ENCODE measurements around the gene FRA10AC1. TPM values are rescaled to one million over a fixed set of nuclear protein-coding genes. Genes with fewer than 3 reads are reported as not detected.

FRA10AC1 gene
- polyA plus RNA-seq, 2 of the 4 experiments (the other 2 are of a cell fraction), result 11.1 to 20.5 TPM

DNA sequence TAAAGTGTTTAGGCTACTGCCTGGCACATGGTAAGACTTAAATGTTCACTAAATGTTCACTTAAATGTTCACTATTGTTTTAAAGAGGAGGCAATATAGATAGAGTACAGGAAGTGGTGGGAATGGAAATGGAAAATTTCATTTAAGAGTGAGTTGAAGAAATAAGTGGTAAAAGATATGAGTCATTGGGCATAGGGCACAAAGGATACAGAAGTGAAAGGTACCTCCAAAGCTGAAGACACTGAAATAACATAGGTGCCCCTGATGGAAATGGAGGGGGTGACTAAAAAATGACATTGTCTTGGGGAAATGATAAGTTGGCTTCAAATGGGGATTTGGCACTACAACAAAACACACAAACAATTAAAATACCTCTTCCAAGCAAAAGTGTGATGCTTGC, 5.2 kb upstream of the FRA10AC1 start:
- H3K27ac ChIP-seq, result no peak overlapping the region
- H3K4me3 ChIP-seq, result no peak overlapping the region
- H3K9me3 ChIP-seq, result no peaks in the 10 kb centered on the region
- H3K4me1 ChIP-seq, result 0 out of 3 replicates have a peak, but pooled peaks cover 4% of the 10 kb centered on the region
- ChIA-PET CTCF (interaction anchor here (1.0 kb wide), 1 partner anchor 106 kb away, joined by 3 read pairs; no protein-coding TSS in a partner anchor), POLR2A (no interaction called here)
- no peak for ATAC-seq
- DNase-seq (ENCODE audit: low read depth in 1 of 2, low spot score in 1 of 2), result no peak
- H3K4me2 ChIP-seq, result no peak overlapping the region
- FAIRE-seq, result no peak
- TF ChIP-seq POLR2A (IDR thresholded peaks at IDR 0.05; ENCODE audit: low read length) (no peak), MAZ (IDR thresholded peaks at IDR 0.05; ENCODE audit: borderline replicate concordance, low read depth, low read length) (no peak), NPAS2 (CRISPR knock-in tag; IDR thresholded peaks at IDR 0.05; ENCODE audit: borderline replicate concordance) (no peak), FOSL2 (IDR thresholded peaks at IDR 0.05) (no peak), FOSL2 (CRISPR knock-in tag; IDR thresholded peaks at IDR 0.05) (no peak), HOXA7 (CRISPR knock-in tag; IDR thresholded peaks at IDR 0.05) (no peak)
- TF ChIP-seq, protein P1, sequence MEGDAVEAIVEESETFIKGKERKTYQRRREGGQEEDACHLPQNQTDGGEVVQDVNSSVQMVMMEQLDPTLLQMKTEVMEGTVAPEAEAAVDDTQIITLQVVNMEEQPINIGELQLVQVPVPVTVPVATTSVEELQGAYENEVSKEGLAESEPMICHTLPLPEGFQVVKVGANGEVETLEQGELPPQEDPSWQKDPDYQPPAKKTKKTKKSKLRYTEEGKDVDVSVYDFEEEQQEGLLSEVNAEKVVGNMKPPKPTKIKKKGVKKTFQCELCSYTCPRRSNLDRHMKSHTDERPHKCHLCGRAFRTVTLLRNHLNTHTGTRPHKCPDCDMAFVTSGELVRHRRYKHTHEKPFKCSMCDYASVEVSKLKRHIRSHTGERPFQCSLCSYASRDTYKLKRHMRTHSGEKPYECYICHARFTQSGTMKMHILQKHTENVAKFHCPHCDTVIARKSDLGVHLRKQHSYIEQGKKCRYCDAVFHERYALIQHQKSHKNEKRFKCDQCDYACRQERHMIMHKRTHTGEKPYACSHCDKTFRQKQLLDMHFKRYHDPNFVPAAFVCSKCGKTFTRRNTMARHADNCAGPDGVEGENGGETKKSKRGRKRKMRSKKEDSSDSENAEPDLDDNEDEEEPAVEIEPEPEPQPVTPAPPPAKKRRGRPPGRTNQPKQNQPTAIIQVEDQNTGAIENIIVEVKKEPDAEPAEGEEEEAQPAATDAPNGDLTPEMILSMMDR (IDR thresholded peaks at IDR 0.05), result no peak
- TF ChIP-seq, protein P2, sequence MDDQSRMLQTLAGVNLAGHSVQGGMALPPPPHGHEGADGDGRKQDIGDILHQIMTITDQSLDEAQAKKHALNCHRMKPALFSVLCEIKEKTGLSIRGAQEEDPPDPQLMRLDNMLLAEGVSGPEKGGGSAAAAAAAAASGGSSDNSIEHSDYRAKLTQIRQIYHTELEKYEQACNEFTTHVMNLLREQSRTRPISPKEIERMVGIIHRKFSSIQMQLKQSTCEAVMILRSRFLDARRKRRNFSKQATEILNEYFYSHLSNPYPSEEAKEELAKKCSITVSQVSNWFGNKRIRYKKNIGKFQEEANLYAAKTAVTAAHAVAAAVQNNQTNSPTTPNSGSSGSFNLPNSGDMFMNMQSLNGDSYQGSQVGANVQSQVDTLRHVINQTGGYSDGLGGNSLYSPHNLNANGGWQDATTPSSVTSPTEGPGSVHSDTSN (IDR thresholded peaks at IDR 0.05), result no peak
- TF ChIP-seq, protein P3, sequence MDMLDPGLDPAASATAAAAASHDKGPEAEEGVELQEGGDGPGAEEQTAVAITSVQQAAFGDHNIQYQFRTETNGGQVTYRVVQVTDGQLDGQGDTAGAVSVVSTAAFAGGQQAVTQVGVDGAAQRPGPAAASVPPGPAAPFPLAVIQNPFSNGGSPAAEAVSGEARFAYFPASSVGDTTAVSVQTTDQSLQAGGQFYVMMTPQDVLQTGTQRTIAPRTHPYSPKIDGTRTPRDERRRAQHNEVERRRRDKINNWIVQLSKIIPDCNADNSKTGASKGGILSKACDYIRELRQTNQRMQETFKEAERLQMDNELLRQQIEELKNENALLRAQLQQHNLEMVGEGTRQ (IDR thresholded peaks at IDR 0.05), result no peak

DNA sequence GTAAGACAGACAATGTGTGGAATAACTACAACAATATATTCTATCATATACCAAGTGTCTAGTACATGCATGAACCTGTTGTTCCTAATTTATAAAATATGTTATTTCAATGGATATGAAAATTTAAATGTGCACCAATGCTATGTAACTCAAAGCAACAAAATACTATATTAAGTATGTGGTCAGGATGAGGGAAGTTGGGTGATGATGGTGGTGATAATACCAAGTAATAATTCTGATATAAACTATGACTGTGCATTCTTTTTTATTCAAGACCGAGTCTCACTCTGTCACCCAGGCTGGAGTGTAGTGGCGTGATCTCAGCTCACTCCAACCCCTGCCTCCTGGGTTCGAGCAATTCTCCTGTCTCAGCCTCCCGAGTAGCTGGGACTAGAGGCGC, 2.1 kb upstream of the FRA10AC1 start:
- no peak for FAIRE-seq
- CTCF ChIA-PET, result interaction anchor here (1.7 kb wide), 1 partner anchor 111 kb away, joined by 6 read pairs; no protein-coding TSS in a partner anchor
- POLR2A ChIA-PET, result no interaction called here

DNA sequence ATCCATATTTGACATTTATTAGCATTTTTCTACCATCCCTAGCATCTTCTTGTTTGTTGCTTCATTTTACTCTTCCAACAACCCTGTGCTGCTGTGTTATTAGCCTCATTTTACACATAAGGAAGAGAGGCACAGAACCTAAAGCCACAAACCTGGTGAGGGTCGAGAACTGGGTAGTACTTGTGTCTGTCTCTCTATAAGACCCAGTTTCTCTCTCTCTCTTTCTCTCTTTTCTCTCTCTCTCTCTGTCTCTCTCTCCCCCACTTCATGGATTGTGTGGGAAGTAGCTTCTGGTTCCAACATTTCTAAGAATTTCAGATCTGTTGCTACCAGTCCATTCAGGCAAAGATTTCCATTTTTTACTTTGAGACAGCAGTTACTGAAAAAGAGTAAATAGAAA, 1.4 kb upstream of the FRA10AC1 start:
- 7% methylated on average over 1 of the region's 1 CpG for WGBS (ENCODE audit: missing lambda C conversion rate)
- TF ChIP-seq CHD2 (IDR thresholded peaks at IDR 0.05; ENCODE audit: low read length, partially characterized antibody), result no peak
- TF ChIP-seq TFCP2L1 (CRISPR knock-in tag; IDR thresholded peaks at IDR 0.05), result no peak
- no peak for TF ChIP-seq POLR2AphosphoS2 (conservative IDR thresholded peaks at IDR 0.05; ENCODE audit: low read length)
- TF ChIP-seq GATA3 (IDR thresholded peaks at IDR 0.05; ENCODE audit: borderline replicate concordance), result no peak
- TF ChIP-seq JUN (IDR thresholded peaks at IDR 0.05), result no peak
- TF ChIP-seq ZNF302 (CRISPR knock-in tag; IDR thresholded peaks at IDR 0.05), result no peak
- no peak for TF ChIP-seq MAZ (IDR thresholded peaks at IDR 0.05; ENCODE audit: borderline replicate concordance, low read depth, low read length)
- TF ChIP-seq, protein P4, sequence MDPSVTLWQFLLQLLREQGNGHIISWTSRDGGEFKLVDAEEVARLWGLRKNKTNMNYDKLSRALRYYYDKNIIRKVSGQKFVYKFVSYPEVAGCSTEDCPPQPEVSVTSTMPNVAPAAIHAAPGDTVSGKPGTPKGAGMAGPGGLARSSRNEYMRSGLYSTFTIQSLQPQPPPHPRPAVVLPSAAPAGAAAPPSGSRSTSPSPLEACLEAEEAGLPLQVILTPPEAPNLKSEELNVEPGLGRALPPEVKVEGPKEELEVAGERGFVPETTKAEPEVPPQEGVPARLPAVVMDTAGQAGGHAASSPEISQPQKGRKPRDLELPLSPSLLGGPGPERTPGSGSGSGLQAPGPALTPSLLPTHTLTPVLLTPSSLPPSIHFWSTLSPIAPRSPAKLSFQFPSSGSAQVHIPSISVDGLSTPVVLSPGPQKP (IDR thresholded peaks at IDR 0.05; ENCODE audit: low read depth, low read length), result no peak
- TF ChIP-seq, protein P1 (IDR thresholded peaks at IDR 0.05), result no peak
- Histone ChIP-seq H3K4me3 (no peak overlapping the region), H3K4me1 (peaks cover 17% of the 10 kb centered on the region), H3K9me3 (no peaks in the 10 kb centered on the region), H3K4me2 (peak overlapping the region; percentile 89), H3K27ac (no peak overlapping the region)
- FAIRE-seq (no peak), DNase-seq (ENCODE audit: low read depth in 1 of 2, low spot score in 1 of 2) (no peak), ATAC-seq (no peak)
- ChIA-PET CTCF (interaction anchor here (1.7 kb wide), 1 partner anchor 112 kb away, joined by 6 read pairs; no protein-coding TSS in a partner anchor), POLR2A (no interaction called here)

More for the DNA sequence above, 2.1 kb upstream of the FRA10AC1 start:
- TF ChIP-seq EHMT2 (IDR thresholded peaks at IDR 0.05; ENCODE audit: low read depth) (no peak), HDAC2 (IDR thresholded peaks at IDR 0.05) (no peak), NR3C1 (IDR thresholded peaks at IDR 0.05) (no peak)
- TF ChIP-seq, protein P4 (IDR thresholded peaks at IDR 0.05; ENCODE audit: low read depth, low read length), result no peak
- Histone ChIP-seq H3K4me3 (no peak overlapping the region), H3K4me2 (no peak overlapping the region), H3K4me1 (peaks cover 17% of the 10 kb centered on the region), H3K9me3 (no peaks in the 10 kb centered on the region), H3K27ac (no peak overlapping the region)
- no peak for DNase-seq (ENCODE audit: low read depth in 1 of 2, low spot score in 1 of 2)
- WGBS (ENCODE audit: missing lambda C conversion rate), result 86% methylated on average over 5 of the region's 5 CpGs
- no peak for ATAC-seq
